HEK293 (cell line): ENCODE measurements around the gene SAMM50.

Source experiments
- SP7 ChIP-seq: fragments of 450-650 bp; formaldehyde crosslinking; IDR thresholded peaks from 2 replicates; pipeline ENCODE4 v1.5.1; 2016; ENCODE audit warnings: missing biosample characterization, missing genetic modification characterization
- ZNF202 ChIP-seq: fragments of 450-650 bp; formaldehyde crosslinking; IDR thresholded peaks from 2 replicates; pipeline ENCODE4 v1.5.1; 2016; ENCODE audit warnings: missing biosample characterization, missing genetic modification characterization, borderline replicate concordance
- ZNF266 ChIP-seq: fragments of 450-650 bp; formaldehyde crosslinking; IDR thresholded peaks from 2 replicates; pipeline ENCODE4 v1.5.1; 2016; ENCODE audit warnings: missing biosample characterization, missing genetic modification characterization, low read depth
- ZNF768 ChIP-seq: fragments of 450-650 bp; formaldehyde crosslinking; IDR thresholded peaks from 2 replicates; pipeline ENCODE4 v1.5.1; 2018; ENCODE audit warnings: missing biosample characterization, mild to moderate bottlenecking, missing genetic modification characterization
- TF ChIP-seq, protein P1 (sequence below): fragments of 450-650 bp; formaldehyde crosslinking; IDR thresholded peaks from 2 replicates; pipeline ENCODE4 v1.5.1; 2016; ENCODE audit warnings: missing biosample characterization, missing genetic modification characterization
- TF ChIP-seq, protein P2 (sequence below): fragments of 450-650 bp; formaldehyde crosslinking; IDR thresholded peaks from 2 replicates; pipeline ENCODE4 v1.5.1; 2016; ENCODE audit warnings: missing biosample characterization, missing genetic modification characterization
- TF ChIP-seq, protein P3 (sequence below): fragments of 450-650 bp; formaldehyde crosslinking; IDR thresholded peaks from 2 replicates; pipeline ENCODE4 v1.5.1; 2016; ENCODE audit warnings: missing biosample characterization, missing genetic modification characterization
- TF ChIP-seq, protein P4 (sequence below): fragments of 450-650 bp; IDR thresholded peaks from 2 replicates; pipeline ENCODE4 v1.5.1; 2018; ENCODE audit warnings: missing biosample characterization, mild to moderate bottlenecking, missing genetic modification characterization

DNA sequence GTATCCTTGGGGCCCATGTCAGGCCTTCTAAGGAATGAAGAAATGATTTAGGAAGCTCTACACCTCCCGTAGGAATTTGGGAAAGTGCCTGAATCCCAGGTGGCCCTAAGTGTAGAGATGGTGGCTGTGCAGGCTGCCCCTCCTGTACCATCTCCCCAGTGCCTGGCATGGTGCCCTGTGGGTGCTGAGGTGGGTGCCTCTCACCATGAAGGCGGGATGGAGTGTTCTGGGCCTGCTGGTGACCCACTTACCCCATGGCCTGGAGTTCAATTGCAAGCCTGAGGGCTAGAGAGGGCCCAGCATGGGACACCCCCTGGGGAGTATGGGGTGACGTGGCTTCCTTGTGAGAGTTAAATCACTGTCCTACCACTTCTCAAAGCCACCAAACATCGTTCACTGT, 19.8 kb downstream of the SAMM50 start:
- no peak for TF ChIP-seq ZNF202
- no peak for TF ChIP-seq ZNF768
- TF ChIP-seq, protein P1, sequence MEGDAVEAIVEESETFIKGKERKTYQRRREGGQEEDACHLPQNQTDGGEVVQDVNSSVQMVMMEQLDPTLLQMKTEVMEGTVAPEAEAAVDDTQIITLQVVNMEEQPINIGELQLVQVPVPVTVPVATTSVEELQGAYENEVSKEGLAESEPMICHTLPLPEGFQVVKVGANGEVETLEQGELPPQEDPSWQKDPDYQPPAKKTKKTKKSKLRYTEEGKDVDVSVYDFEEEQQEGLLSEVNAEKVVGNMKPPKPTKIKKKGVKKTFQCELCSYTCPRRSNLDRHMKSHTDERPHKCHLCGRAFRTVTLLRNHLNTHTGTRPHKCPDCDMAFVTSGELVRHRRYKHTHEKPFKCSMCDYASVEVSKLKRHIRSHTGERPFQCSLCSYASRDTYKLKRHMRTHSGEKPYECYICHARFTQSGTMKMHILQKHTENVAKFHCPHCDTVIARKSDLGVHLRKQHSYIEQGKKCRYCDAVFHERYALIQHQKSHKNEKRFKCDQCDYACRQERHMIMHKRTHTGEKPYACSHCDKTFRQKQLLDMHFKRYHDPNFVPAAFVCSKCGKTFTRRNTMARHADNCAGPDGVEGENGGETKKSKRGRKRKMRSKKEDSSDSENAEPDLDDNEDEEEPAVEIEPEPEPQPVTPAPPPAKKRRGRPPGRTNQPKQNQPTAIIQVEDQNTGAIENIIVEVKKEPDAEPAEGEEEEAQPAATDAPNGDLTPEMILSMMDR (tag by site-specific recombination) = no peak
- no peak for TF ChIP-seq ZNF266 (tag by site-specific recombination)
- TF ChIP-seq, protein P2, sequence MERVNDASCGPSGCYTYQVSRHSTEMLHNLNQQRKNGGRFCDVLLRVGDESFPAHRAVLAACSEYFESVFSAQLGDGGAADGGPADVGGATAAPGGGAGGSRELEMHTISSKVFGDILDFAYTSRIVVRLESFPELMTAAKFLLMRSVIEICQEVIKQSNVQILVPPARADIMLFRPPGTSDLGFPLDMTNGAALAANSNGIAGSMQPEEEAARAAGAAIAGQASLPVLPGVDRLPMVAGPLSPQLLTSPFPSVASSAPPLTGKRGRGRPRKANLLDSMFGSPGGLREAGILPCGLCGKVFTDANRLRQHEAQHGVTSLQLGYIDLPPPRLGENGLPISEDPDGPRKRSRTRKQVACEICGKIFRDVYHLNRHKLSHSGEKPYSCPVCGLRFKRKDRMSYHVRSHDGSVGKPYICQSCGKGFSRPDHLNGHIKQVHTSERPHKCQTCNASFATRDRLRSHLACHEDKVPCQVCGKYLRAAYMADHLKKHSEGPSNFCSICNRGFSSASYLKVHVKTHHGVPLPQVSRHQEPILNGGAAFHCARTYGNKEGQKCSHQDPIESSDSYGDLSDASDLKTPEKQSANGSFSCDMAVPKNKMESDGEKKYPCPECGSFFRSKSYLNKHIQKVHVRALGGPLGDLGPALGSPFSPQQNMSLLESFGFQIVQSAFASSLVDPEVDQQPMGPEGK = no peak
- TF ChIP-seq, protein P3, sequence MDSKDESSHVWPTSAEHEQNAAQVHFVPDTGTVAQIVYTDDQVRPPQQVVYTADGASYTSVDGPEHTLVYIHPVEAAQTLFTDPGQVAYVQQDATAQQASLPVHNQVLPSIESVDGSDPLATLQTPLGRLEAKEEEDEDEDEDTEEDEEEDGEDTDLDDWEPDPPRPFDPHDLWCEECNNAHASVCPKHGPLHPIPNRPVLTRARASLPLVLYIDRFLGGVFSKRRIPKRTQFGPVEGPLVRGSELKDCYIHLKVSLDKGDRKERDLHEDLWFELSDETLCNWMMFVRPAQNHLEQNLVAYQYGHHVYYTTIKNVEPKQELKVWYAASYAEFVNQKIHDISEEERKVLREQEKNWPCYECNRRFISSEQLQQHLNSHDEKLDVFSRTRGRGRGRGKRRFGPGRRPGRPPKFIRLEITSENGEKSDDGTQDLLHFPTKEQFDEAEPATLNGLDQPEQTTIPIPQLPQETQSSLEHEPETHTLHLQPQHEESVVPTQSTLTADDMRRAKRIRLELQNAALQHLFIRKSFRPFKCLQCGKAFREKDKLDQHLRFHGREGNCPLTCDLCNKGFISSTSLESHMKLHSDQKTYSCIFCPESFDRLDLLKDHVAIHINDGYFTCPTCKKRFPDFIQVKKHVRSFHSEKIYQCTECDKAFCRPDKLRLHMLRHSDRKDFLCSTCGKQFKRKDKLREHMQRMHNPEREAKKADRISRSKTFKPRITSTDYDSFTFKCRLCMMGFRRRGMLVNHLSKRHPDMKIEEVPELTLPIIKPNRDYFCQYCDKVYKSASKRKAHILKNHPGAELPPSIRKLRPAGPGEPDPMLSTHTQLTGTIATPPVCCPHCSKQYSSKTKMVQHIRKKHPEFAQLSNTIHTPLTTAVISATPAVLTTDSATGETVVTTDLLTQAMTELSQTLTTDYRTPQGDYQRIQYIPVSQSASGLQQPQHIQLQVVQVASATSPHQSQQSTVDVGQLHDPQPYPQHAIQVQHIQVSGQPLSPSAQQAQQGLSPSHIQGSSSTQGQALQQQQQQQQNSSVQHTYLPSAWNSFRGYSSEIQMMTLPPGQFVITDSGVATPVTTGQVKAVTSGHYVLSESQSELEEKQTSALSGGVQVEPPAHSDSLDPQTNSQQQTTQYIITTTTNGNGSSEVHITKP = no peak
- no peak for TF ChIP-seq SP7 (tag by site-specific recombination)
- TF ChIP-seq, protein P4, sequence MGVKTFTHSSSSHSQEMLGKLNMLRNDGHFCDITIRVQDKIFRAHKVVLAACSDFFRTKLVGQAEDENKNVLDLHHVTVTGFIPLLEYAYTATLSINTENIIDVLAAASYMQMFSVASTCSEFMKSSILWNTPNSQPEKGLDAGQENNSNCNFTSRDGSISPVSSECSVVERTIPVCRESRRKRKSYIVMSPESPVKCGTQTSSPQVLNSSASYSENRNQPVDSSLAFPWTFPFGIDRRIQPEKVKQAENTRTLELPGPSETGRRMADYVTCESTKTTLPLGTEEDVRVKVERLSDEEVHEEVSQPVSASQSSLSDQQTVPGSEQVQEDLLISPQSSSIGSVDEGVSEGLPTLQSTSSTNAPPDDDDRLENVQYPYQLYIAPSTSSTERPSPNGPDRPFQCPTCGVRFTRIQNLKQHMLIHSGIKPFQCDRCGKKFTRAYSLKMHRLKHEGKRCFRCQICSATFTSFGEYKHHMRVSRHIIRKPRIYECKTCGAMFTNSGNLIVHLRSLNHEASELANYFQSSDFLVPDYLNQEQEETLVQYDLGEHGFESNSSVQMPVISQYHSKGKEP (tag by site-specific recombination) = no peak
